Uterus (tissue), 4 donors: ENCODE measurements around the gene ETS1. TPM values are rescaled to one million over a fixed set of nuclear protein-coding genes. Genes with fewer than 3 reads are reported as not detected.

Experiments
- DNase-seq, 2 donors: peaks; one replicate each; pipeline ENCODE4 v3.0.0-alpha.2; 2019 to 2020
- H3K27ac ChIP-seq, 2 donors: fragments of 200-600 bp; sonication (generic); 1 replicate in 1 of 2; 2 replicates in 1 of 2; pipeline ENCODE4 v1.5.1; 2016 to 2018
- H3K27me3 ChIP-seq, 2 donors: fragments of 200-600 bp; sonication (generic); one replicate each; pipeline ENCODE4 v1.5.1; 2018 to 2019; ENCODE audit warnings: control low read depth in 1 of 2
- H3K36me3 ChIP-seq, 2 donors: fragments of 200-600 bp; sonication (generic); one replicate each; pipeline ENCODE4 v1.5.1; 2019; ENCODE audit warnings: control low read depth in 1 of 2
- H3K4me1 ChIP-seq, 2 donors: fragments of 200-600 bp; sonication (generic); one replicate each; pipeline ENCODE4 v1.5.1; 2018 to 2019; ENCODE audit warnings: control low read depth in 1 of 2
- H3K4me3 ChIP-seq, 2 donors: fragments of 200-600 bp; sonication (generic); 1 replicate in 1 of 2; 2 replicates in 1 of 2; pipeline ENCODE4 v1.5.1; 2018 to 2019; ENCODE audit warnings: mild to moderate bottlenecking in 1 of 2
- H3K9me3 ChIP-seq, 2 donors: fragments of 200-600 bp; sonication (generic); one replicate each; pipeline ENCODE4 v1.5.1; 2019; ENCODE audit warnings: control low read depth in 1 of 2
- CTCF ChIP-seq, 4 experiments: fragments of 200-600 bp in 2 of 4; fragments of 450-650 bp in 2 of 4; sonication (generic) in 2 of 4; IDR thresholded peaks; one replicate each; pipeline ENCODE4 v1.5.1; 2016 to 2019; ENCODE audit warnings: antibody characterized with exemption in 4 of 4, mild to moderate bottlenecking in 2 of 4, moderate library complexity in 1 of 4
- POLR2A ChIP-seq, 2 donors: fragments of 450-650 bp; IDR thresholded peaks; one replicate each; pipeline ENCODE4 v1.6.1; 2016; ENCODE audit warnings: antibody characterized with exemption in 2 of 2, mild to moderate bottlenecking in 1 of 2, moderate library complexity in 1 of 2
- intact Hi-C: fragments of 100-400 bp; cut with DNase I; formaldehyde crosslinking; loops from one replicate; pipeline ENCODE4 v1.15.1; 2023; ENCODE audit warnings: low total_unique reads
- total RNA-seq, 4 donors: library from RNA; depleted of rRNA in 3 of 4; stranded (reverse); fragments of >200 nt in 3 of 4; gene quantifications; one replicate each; pipeline versions ENCODE4 v1.1.0 to v1.2.4, GENCODE V29; 2014 to 2023
- donor health status: DM: yes; HTN: yes; CAD: no.

ETS1 gene
- total RNA-seq, 4 donors from 2014 or later: 24.1 to 80.9 (median 58.3) TPM

DNA sequence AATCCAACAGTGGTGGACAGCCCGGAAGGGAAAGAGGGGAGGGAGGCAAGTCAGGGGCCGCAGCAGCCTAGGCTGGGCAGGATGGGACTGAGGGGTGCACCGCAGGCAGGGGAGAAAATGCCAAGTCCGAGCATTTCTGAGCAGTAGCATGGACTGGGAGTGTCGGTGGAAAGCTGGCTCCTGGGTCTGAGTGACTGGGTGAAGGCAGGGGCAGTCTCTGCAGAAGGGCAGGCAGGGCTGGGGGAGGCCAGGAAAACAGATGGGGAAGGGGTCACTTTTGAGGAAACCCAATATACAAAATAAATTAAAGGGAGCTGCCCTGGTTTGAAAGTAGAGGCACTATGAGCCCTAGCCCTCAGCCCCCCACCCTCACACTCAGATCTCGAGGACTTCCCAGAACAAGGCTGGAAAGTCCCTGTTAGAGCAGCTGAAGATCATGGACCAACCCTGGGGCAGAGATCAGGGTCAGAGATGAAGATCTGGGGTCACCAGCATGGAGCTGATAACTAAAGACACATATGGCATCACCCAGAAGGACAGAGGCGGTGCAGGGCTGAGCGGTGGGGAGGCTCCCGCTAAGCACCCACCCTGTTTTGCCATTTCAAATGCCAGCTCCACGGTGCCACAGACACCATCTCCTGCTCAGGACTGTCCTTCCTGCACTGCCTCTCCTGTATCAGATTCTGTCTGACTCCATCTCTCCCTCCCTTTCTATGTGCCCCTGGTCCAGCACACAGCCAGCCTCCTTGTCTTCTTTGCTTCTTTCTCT is 32.4 kb upstream of the ETS1 start:
- Histone ChIP-seq H3K27me3 (no peaks in the 10 kb centered on the region), H3K27ac (peak overlapping the region in 1 of 2 donors; percentile 24), H3K9me3 (no peaks in the 10 kb centered on the region), H3K36me3 (no peaks in the 10 kb centered on the region), H3K4me1 (no peaks in the 10 kb centered on the region), H3K4me3 (no peak overlapping the region)
- intact Hi-C loops: loop anchor here (10.0 kb wide), 1 partner anchor 445 kb away; no protein-coding TSS in a partner anchor
- no peak for DNase-seq
- TF ChIP-seq POLR2A (IDR thresholded peaks at IDR 0.05) (no peak), CTCF (IDR thresholded peaks at IDR 0.05) (no peak)

- intact Hi-C loops: no loop called here
- Histone ChIP-seq H3K9me3 (no peaks in the 10 kb centered on the region), H3K4me3 (no peak overlapping the region), H3K27ac (no peak overlapping the region), H3K27me3 (no peaks in the 10 kb centered on the region), H3K36me3 (no peaks in the 10 kb centered on the region), H3K4me1 (no peaks in the 10 kb centered on the region)
- DNase-seq: no peak
- TF ChIP-seq POLR2A (IDR thresholded peaks at IDR 0.05) (no peak), CTCF (IDR thresholded peaks at IDR 0.05) (no peak)
Measured at GRCh38 chr11:128619007-128619406, 31.6 kb upstream of the ETS1 start.

DNA sequence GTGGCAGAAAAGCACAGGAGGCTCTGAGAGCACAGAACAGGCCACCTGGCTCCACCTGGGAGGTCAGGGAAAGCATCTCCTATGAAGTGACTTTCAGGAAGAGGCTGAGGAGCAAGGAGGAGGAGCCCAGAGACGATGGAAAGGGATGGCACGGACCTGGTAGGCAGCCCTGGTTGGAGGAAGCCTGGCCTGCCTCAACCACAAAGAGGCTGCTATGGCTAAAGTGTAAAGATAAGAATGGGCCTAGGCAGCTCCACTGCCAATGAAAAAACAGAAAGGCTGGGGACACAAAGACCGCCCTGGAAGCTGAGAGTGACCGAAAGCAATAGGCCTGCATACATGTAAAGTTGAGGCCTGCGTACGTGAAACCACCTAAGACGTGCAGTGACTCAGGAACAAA is 31.2 kb upstream of the ETS1 start:
- no peak for DNase-seq
- intact Hi-C loops: no loop called here
- no peak overlapping the region for H3K4me3 ChIP-seq
- TF ChIP-seq POLR2A (IDR thresholded peaks at IDR 0.05) (no peak), CTCF (IDR thresholded peaks at IDR 0.05) (no peak)
- H3K4me1 ChIP-seq: no peaks in the 10 kb centered on the region
- no peaks in the 10 kb centered on the region for H3K27me3 ChIP-seq
- H3K27ac ChIP-seq: no peak overlapping the region
- H3K9me3 ChIP-seq: no peaks in the 10 kb centered on the region
- H3K36me3 ChIP-seq: no peaks in the 10 kb centered on the region

DNA sequence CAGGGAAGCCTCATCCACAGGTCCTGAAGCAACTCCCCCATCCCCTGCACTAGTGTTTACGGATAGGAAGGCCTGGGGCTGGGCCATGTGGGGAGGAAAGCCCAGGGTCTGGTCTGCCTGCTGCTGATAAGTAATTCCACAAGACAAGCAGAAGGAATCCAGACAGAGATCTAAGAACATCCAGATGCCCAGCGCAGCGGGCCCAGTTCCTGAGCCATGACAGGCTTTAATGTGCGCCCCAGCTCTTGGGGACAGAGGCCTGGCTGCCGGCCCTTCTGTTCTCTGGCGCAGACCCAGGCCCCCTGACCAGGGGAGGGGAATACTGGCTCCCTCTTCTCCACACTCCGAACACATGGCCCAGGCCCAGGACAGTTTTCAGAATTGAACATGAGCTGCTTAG is 28.8 kb upstream of the ETS1 start:
- no peak overlapping the region for H3K4me3 ChIP-seq
- no peak for TF ChIP-seq CTCF (IDR thresholded peaks at IDR 0.05)
- no peak for TF ChIP-seq POLR2A (IDR thresholded peaks at IDR 0.05)
- no peaks in the 10 kb centered on the region for H3K4me1 ChIP-seq
- no peaks in the 10 kb centered on the region for H3K9me3 ChIP-seq
- no peak overlapping the region for H3K27ac ChIP-seq
- intact Hi-C loops: no loop called here
- H3K27me3 ChIP-seq: no peaks in the 10 kb centered on the region
- no peaks in the 10 kb centered on the region for H3K36me3 ChIP-seq
- no peak for DNase-seq

- intact Hi-C loops: no loop called here
Measured at GRCh38 chr11:128615612-128616011, 28.3 kb upstream of the ETS1 start.

More at GRCh38 chr11:128615612-128616011, 28.3 kb upstream of the ETS1 start:
- Histone ChIP-seq H3K27ac (no peak overlapping the region), H3K4me3 (no peak overlapping the region), H3K27me3 (no peaks in the 10 kb centered on the region), H3K36me3 (no peaks in the 10 kb centered on the region), H3K9me3 (no peaks in the 10 kb centered on the region), H3K4me1 (no peaks in the 10 kb centered on the region)
- no peak for DNase-seq
- TF ChIP-seq CTCF (IDR thresholded peaks at IDR 0.05) (no peak), POLR2A (IDR thresholded peaks at IDR 0.05) (no peak)
